ENCODE data around the gene PCNX2.

DNA sequence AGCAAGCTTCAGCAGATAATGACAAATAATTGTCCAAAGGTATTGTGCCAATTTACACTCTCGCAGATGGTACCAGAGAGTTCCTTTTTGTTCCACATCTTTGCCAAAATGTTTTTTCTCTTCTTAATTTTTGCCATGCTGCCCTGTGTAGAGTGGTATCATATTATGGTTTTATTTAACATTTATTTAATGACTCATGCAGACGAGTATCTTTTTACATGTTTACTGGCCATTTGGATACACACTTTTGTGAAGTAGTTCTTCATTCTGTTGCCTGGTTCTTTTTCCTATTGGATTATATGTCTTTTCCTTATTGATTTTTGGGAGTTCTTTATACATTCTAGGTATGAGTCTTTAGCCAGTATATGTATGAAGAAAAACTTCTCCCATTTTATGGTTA, 151.1 kb downstream of the PCNX2 start:
- TF ChIP-seq CTCF (conservative IDR thresholded peaks at IDR 0.05; ENCODE audit: low read length) = no peak
- no peak for TF ChIP-seq EZH2phosphoT487 (IDR thresholded peaks at IDR 0.05; ENCODE audit: borderline replicate concordance)

Data from Loucy (cell line).